Osteoblast (primary cell): Measurements from ENCODE around the gene PLD6. TPM values are rescaled to one million over a fixed set of nuclear protein-coding genes. Genes with fewer than 3 reads are reported as not detected.

Source experiments
- DNase-seq: peaks from one replicate; pipeline ENCODE4 v3.0.0; 2011; ENCODE audit warnings: low spot score, mixed read lengths; ENCODE audit not compliant: insufficient read length; ENCODE audit errors: missing footprints
- H2AFZ ChIP-seq: 2 replicates; pipeline ENCODE4 v1.6.0; 2011; ENCODE audit warnings: mild to moderate bottlenecking, low read length
- H3K27ac ChIP-seq: 2 replicates; pipeline ENCODE4 v1.5.1; 2011; ENCODE audit warnings: mild to moderate bottlenecking, low read depth, low read length, moderate library complexity
- H3K27me3 ChIP-seq: 2 replicates; pipeline ENCODE4 v1.6.0; 2012; ENCODE audit warnings: mild to moderate bottlenecking, control low read depth, inconsistent platforms, low read length, moderate library complexity; ENCODE audit not compliant: insufficient read depth
- H3K36me3 ChIP-seq: 2 replicates; pipeline ENCODE4 v1.5.1; 2011; ENCODE audit warnings: mild to moderate bottlenecking, low read length, control low read depth, moderate library complexity; ENCODE audit not compliant: insufficient read depth
- H3K4me1 ChIP-seq: 2 replicates; pipeline ENCODE4 v1.5.1; 2011; ENCODE audit warnings: mild to moderate bottlenecking, low read length, control low read depth, moderate library complexity; ENCODE audit not compliant: insufficient read depth
- H3K4me2 ChIP-seq: 2 replicates; pipeline ENCODE4 v1.6.0; 2011; ENCODE audit warnings: mild to moderate bottlenecking, low read length; ENCODE audit not compliant: insufficient read depth
- H3K4me3 ChIP-seq: fragments of 200-600 bp; sonication (generic); 3 replicates; pipeline ENCODE4 v1.5.1; 2012; ENCODE audit warnings: mild to moderate bottlenecking, low read length, inconsistent platforms; ENCODE audit not compliant: insufficient read depth
- H3K79me2 ChIP-seq: 2 replicates; pipeline ENCODE4 v1.6.0; 2012; ENCODE audit warnings: mild to moderate bottlenecking, low read length, control low read depth, inconsistent platforms; ENCODE audit not compliant: insufficient read depth
- H3K9me3 ChIP-seq: 2 replicates; pipeline ENCODE4 v1.5.1; 2011; ENCODE audit warnings: low read depth, low read length, control low read depth
- H4K20me1 ChIP-seq: 2 replicates; pipeline ENCODE4 v1.6.0; 2012; ENCODE audit warnings: mild to moderate bottlenecking, low read length, control low read depth; ENCODE audit not compliant: insufficient read depth
- CTCF ChIP-seq: IDR thresholded peaks from 2 replicates; pipeline ENCODE4 v1.5.1; 2011; ENCODE audit warnings: mild to moderate bottlenecking, low read depth, low read length, moderate library complexity; ENCODE audit errors: extremely low read depth
- total RNA-seq: library from RNA; depleted of rRNA; stranded (reverse); fragments of >200 nt; gene quantifications from 2 replicates; pipeline ENCODE4 v1.2.3, GENCODE V29; 2012

PLD6 gene
- total RNA-seq, 1 donor, result 1.4 TPM

- no peak for TF ChIP-seq CTCF
- peak; percentile 60 for DNase-seq
- Histone ChIP-seq H3K27ac (no peak overlapping the region), H3K27me3 (no peaks in the 10 kb centered on the region), H3K36me3 (peaks cover 18% of the 10 kb centered on the region), H4K20me1 (peaks cover 10% of the 10 kb centered on the region), H3K4me3 (no peak overlapping the region), H2AFZ (no peak overlapping the region), H3K4me2 (no peak overlapping the region), H3K79me2 (peaks cover 13% of the 10 kb centered on the region), H3K9me3 (no peaks in the 10 kb centered on the region), H3K4me1 (peaks cover 32% of the 10 kb centered on the region)
These were observed 1.9 kb upstream of the PLD6 start for GRCh38 chr17:17207998-17208397.

- TF ChIP-seq CTCF, result no peak
- Histone ChIP-seq H3K79me2 (peaks cover 13% of the 10 kb centered on the region), H3K27me3 (no peaks in the 10 kb centered on the region), H3K4me1 (peaks cover 32% of the 10 kb centered on the region), H2AFZ (peak overlapping the region; percentile 62), H3K9me3 (no peaks in the 10 kb centered on the region), H3K4me3 (peak overlapping the region; percentile 79), H3K27ac (no peak overlapping the region), H3K4me2 (peak overlapping the region; percentile 94), H4K20me1 (peaks cover 10% of the 10 kb centered on the region), H3K36me3 (peaks cover 14% of the 10 kb centered on the region)
- DNase-seq, result peak; percentile 88
These were observed 791 bp upstream of the PLD6 start for GRCh38 chr17:17206913-17207335.

- peaks cover 7% of the 10 kb centered on the region for H3K36me3 ChIP-seq
- peak overlapping the region; percentile 94 for H3K4me2 ChIP-seq
- H3K27me3 ChIP-seq, result no peaks in the 10 kb centered on the region
- peaks cover 13% of the 10 kb centered on the region for H3K79me2 ChIP-seq
- H3K27ac ChIP-seq, result peak overlapping the region; percentile 28
- peak overlapping the region; percentile 72 for H2AFZ ChIP-seq
- H3K4me3 ChIP-seq, result peak overlapping the region; percentile 79
- H4K20me1 ChIP-seq, result peaks cover 5% of the 10 kb centered on the region
- TF ChIP-seq CTCF, result no peak
- DNase-seq, result peak; percentile 95
- peaks cover 28% of the 10 kb centered on the region for H3K4me1 ChIP-seq
- no peaks in the 10 kb centered on the region for H3K9me3 ChIP-seq
These were observed 587 bp downstream of the PLD6 start for GRCh38 chr17:17205368-17206123.

- Histone ChIP-seq H3K79me2 (peaks cover 13% of the 10 kb centered on the region), H2AFZ (no peak overlapping the region), H3K4me3 (peak overlapping the region; percentile 79), H3K27ac (no peak overlapping the region), H3K9me3 (no peaks in the 10 kb centered on the region), H3K27me3 (no peaks in the 10 kb centered on the region), H4K20me1 (peaks cover 5% of the 10 kb centered on the region), H3K36me3 (peaks cover 7% of the 10 kb centered on the region), H3K4me2 (peak overlapping the region; percentile 94), H3K4me1 (peaks cover 27% of the 10 kb centered on the region)
- TF ChIP-seq CTCF, result no peak
- peak; percentile 61 for DNase-seq
These were observed 1.4 kb downstream of the PLD6 start for GRCh38 chr17:17204635-17205231.
